K562 (cell line): ENCODE results near the gene RAD23B. TPM values are rescaled to one million over a fixed set of nuclear protein-coding genes. Genes with fewer than 3 reads are reported as not detected.

Source experiments
- ATAC-seq: fragments of 200-7000 bp; cut with Tn5 transposase; 3 replicates; pipeline ENCODE4 v1.9.1; 2020; ENCODE audit warnings: moderate library complexity
- BruUV-seq: library from RNA; stranded (reverse); fragments of 400-500 nt; replicated peaks from 2 replicates; lab custom pipeline; 2021; lab: Mats Ljungman, UMichigan
- CTCF ChIA-PET: fragments of 300-600 bp; formaldehyde crosslinking; extraction: SDS; loops from one replicate; lab custom pipeline; 2021; ENCODE audit warnings: low intra/inter-chr PET ratio; lab: Yijun Ruan, JAX
- POLR2A ChIA-PET: fragments of 300-600, 350-650 bp; sonication (Branson Sonifier 250); formaldehyde crosslinking; extraction: SDS; loops from one replicate; lab custom pipeline; 2021; ENCODE audit warnings: antibody characterized with exemption, inconsistent platforms; lab: Yijun Ruan, JAX
- DNase-seq, 4 experiments: peaks; one replicate each; pipeline versions ENCODE4 v3.0.0 to v3.0.0-alpha.2; 2011 to 2018; ENCODE audit warnings: low spot score in 3 of 4, mixed read lengths in 3 of 4; ENCODE audit errors: extremely low read depth in 1 of 4
- FAIRE-seq: peaks from 2 replicates; lab custom pipeline; 2011; peaks lifted over from hg19 to GRCh38; lab: Jason Lieb, UNC
- H2AFZ ChIP-seq: 2 replicates; pipeline ENCODE4 v1.6.0; 2011; ENCODE audit warnings: low read depth, low read length, control low read depth, inconsistent platforms
- H3K27ac ChIP-seq: fragments of 200-600 bp; 3 replicates; pipeline ENCODE4 v1.8.0; 2011; ENCODE audit warnings: low read depth, mild to moderate bottlenecking, control low read depth, inconsistent platforms, low read length, moderate library complexity, mixed read lengths; ENCODE audit errors: extremely low read depth
- H3K27me3 ChIP-seq, 2 experiments: fragments of 300-600 bp in 1 of 2; 2 replicates in 1 of 2; 3 replicates in 1 of 2; pipeline versions ENCODE4 v1.6.0 to v1.8.0; 2011; ENCODE audit warnings: inconsistent platforms in 2 of 2, low read length in 2 of 2, mild to moderate bottlenecking in 1 of 2, mixed read lengths in 1 of 2, moderate library complexity in 1 of 2; ENCODE audit not compliant: control insufficient read depth in 2 of 2, insufficient read depth in 2 of 2
- H3K36me3 ChIP-seq: fragments of 300-600 bp; 3 replicates; pipeline ENCODE4 v1.8.0; 2011; ENCODE audit warnings: mild to moderate bottlenecking, low read length, inconsistent platforms; ENCODE audit not compliant: control insufficient read depth, insufficient read depth
- H3K4me1 ChIP-seq, 2 experiments: fragments of 200-600 bp in 1 of 2; replicated peaks in 1 of 2; 2 replicates in 1 of 2; 3 replicates in 1 of 2; pipeline versions ENCODE4 v1.5.1 to v1.8.0; 2011; ENCODE audit warnings: inconsistent platforms in 2 of 2, low read length in 2 of 2, mild to moderate bottlenecking in 1 of 2, mixed read lengths in 1 of 2, moderate library complexity in 1 of 2; ENCODE audit not compliant: control insufficient read depth in 2 of 2, insufficient read depth in 2 of 2
- H3K4me2 ChIP-seq: 2 replicates; pipeline ENCODE4 v1.6.1; 2011; ENCODE audit warnings: low read length, control low read depth, inconsistent platforms, mixed read lengths; ENCODE audit not compliant: insufficient read depth
- H3K4me3 ChIP-seq: fragments of 200-600 bp; sonication (generic), shearing (Covaris generic); 2 replicates; pipeline ENCODE4 v1.5.1; 2016; ENCODE audit warnings: control low read depth, inconsistent platforms
- H3K79me2 ChIP-seq: fragments of 200-600 bp; 3 replicates; pipeline ENCODE4 v1.8.0; 2011; ENCODE audit warnings: low read length, inconsistent platforms; ENCODE audit not compliant: control insufficient read depth, insufficient read depth
- H3K9ac ChIP-seq, 2 experiments: 2 replicates each; pipeline versions ENCODE4 v1.6.0 to v1.6.1; 2011; ENCODE audit warnings: low read depth in 2 of 2, low read length in 2 of 2, control low read depth in 1 of 2, inconsistent platforms in 1 of 2, mild to moderate bottlenecking in 1 of 2, mixed read lengths in 1 of 2; ENCODE audit not compliant: insufficient read depth in 1 of 2
- H3K9me1 ChIP-seq: one replicate; pipeline ENCODE4 v1.6.0; 2011; ENCODE audit warnings: inconsistent platforms, mild to moderate bottlenecking, low read length, moderate library complexity; ENCODE audit not compliant: control insufficient read depth, insufficient read depth
- H3K9me3 ChIP-seq: replicated peaks from 2 replicates; pipeline ENCODE4 v1.5.1; 2011; ENCODE audit warnings: low read depth, low read length, inconsistent platforms; ENCODE audit not compliant: control insufficient read depth, insufficient read depth
- H4K20me1 ChIP-seq: replicated peaks from 2 replicates; pipeline ENCODE4 v1.6.1; 2011; ENCODE audit warnings: low read length, inconsistent platforms, mixed read lengths; ENCODE audit not compliant: control insufficient read depth, insufficient read depth
- ATF2 ChIP-seq: sonication (generic); formaldehyde crosslinking; IDR thresholded peaks from 2 replicates; pipeline ENCODE4 v1.8.1; 2022; ENCODE audit warnings: missing genetic modification reagents
- E2F5 ChIP-seq: sonication (generic); formaldehyde crosslinking; IDR thresholded peaks from 2 replicates; pipeline ENCODE4 v1.8.0; 2022; ENCODE audit warnings: mild to moderate bottlenecking, missing genetic modification reagents
- KAT8 ChIP-seq: fragments of 450-650 bp; IDR thresholded peaks from 2 replicates; pipeline ENCODE4 v1.6.1; 2016; ENCODE audit warnings: low read depth, mild to moderate bottlenecking
- TBL1XR1 ChIP-seq, 2 experiments: IDR thresholded peaks; 2 replicates each; pipeline ENCODE4 v1.6.1; 2012; ENCODE audit warnings: improper control_type of control experiment in 2 of 2, low read length in 2 of 2, mild to moderate bottlenecking in 1 of 2
- ZHX1 ChIP-seq: fragments of 150-350 bp; conservative IDR thresholded peaks from 2 replicates; pipeline ENCODE4 v1.6.1; 2014; ENCODE audit warnings: low read length
- ZNF592 ChIP-seq: fragments of 450-650 bp; IDR thresholded peaks from 2 replicates; pipeline ENCODE4 v1.6.1; 2017; ENCODE audit warnings: antibody characterized with exemption, mild to moderate bottlenecking
- ZNF77 ChIP-seq: fragments of 250-450 bp; sonication (Bioruptor Pico); IDR thresholded peaks from 2 replicates; pipeline ENCODE4 v1.5.0; 2020
- WGBS: fragments of 100-300 bp; shearing (Covaris generic); methylation state at CpG from one replicate; pipeline ENCODE4 v1.1.6; 2016; ENCODE audit warnings: low coverage, mixed read lengths; ENCODE audit not compliant: insufficient coverage; ENCODE audit errors: missing lambda C conversion rate; 5-methylcytosine and 5-hydroxymethylcytosine counted together
- in situ Hi-C: fragments of 300-500 bp; cut with MboI; formaldehyde crosslinking; loops from 4 replicates; pipeline ENCODE4 v1.15.0; 2018; ENCODE audit warnings: inconsistent platforms, mixed read lengths
- intact Hi-C: fragments of 100-400 bp; cut with micrococcal nuclease; formaldehyde crosslinking; loops from 2 replicates; pipeline ENCODE4 v1.14.2; 2022
- polyA plus RNA-seq, 8 experiments: library from polyadenylated mRNA; depleted of rRNA in 4 of 8; stranded (reverse) in 5 of 8; unstranded in 3 of 8; fragments of >200 nt; fragmentation: Nextera tagmentation in 2 of 8; fragmentation: Illumina TruSeq in 1 of 8; extraction: Ambion mirVana in 2 of 8; extraction: Trizol in 1 of 8; gene quantifications; 2 replicates each; pipeline versions ENCODE4 v1.2.1 to v1.2.3, GENCODE V29; 2011 to 2014; ENCODE audit warnings: inconsistent platforms in 1 of 8, missing spikeins in 1 of 8
- total RNA-seq, 7 experiments: library from RNA; depleted of rRNA in 6 of 7; stranded (reverse); fragments of >200 nt in 6 of 7; fragmentation: Illumina TruSeq in 2 of 7; extraction: Trizol in 2 of 7; gene quantifications; 2 replicates each; pipeline versions ENCODE4 v1.2.1 to v1.2.3, GENCODE V29; 2011 to 2021; ENCODE audit warnings: low replicate concordance in 1 of 7

RAD23B gene
- total and polyA plus RNA-seq, 9 of the 15 experiments (the other 6 are each of a cell fraction or from before 2014, with no cell fraction given), result 14.5 to 184 (median 114) TPM

- ChIA-PET POLR2A (interaction anchor here (1.6 kb wide), 1 partner anchor 13 kb away, joined by 5 read pairs; no protein-coding TSS in a partner anchor), CTCF (no interaction called here)
- WGBS, result 7% methylated on average over 2 of the region's 2 CpGs
- Histone ChIP-seq H3K9me1 (no peaks in the 10 kb centered on the region), H3K79me2 (no peaks in the 10 kb centered on the region), H3K9me3 (no peaks in the 10 kb centered on the region), H3K27ac (no peak overlapping the region), H3K27me3 (peaks cover 4 to 14% of the 10 kb centered on the region in 2 experiments; a peak in 3 of 5 replicates), H3K4me2 (no peak overlapping the region), H2AFZ (no peak overlapping the region), H3K4me1 (peaks cover 0 to under 1% of the 10 kb centered on the region in 2 experiments; a peak in 1 of 5 replicates), H3K36me3 (no peaks in the 10 kb centered on the region), H3K4me3 (no peak overlapping the region), H3K9ac (no peak overlapping the region), H4K20me1 (no peaks in the 10 kb centered on the region)
- ATAC-seq (no peak), DNase-seq (no peak), FAIRE-seq (no peak)
- BruUV-seq, result no TSS peak
- no peak for TF ChIP-seq E2F5
- TF ChIP-seq ATF2 (CRISPR knock-in tag), result no peak
- TF ChIP-seq ZHX1, result no peak
- TF ChIP-seq KAT8, result no peak
- TF ChIP-seq TBL1XR1 (IDR thresholded peaks at IDR 0.05; ENCODE audit: low read length in 2 of 2), result no peak
- no peak for TF ChIP-seq ZNF77
- TF ChIP-seq ZNF592, result no peak
- in situ Hi-C loops, result no loop called here
- intact Hi-C loops, result no loop called here
Measured at GRCh38 chr9:107268560-107268959, 14.5 kb upstream of the RAD23B start.
